Measurements from ENCODE around the gene SIPA1L3. TPM values are rescaled to one million over a fixed set of nuclear protein-coding genes. Genes with fewer than 3 reads are reported as not detected.
"Not testable (repeated sequence)": the region's sequence is repeated elsewhere in the genome, so short reads cannot be mapped to it uniquely, and the experiment has no call there.

SIPA1L3 gene
- total and polyA plus RNA-seq, 11 donors, result 4.7 to 22.9 (median 8.8) TPM

DNA sequence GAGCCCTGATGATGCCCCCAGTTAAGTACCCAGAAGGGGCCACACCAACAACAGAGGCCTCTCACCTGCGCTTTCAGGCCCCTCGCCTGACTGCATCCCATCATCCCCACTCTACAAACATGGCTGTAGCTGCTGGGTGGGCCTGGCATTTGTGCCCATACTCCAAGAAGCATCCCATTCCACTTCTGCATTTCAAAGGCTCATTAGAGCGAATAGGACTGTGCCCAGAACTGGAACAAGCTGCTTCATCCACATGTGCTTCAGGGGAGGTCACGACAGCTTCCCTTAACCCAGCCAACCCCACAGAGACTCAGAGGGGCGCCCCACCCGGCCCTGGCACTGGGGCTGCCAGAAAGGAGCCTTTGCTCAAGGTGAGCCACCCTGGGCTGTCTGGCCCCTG, 156.9 kb downstream of the SIPA1L3 start:
- 91 to 94% (median 93%) methylated on average over 6 of the region's 6 CpGs for WGBS, 4 donors
- TF ChIP-seq POLR2A (IDR thresholded peaks at IDR 0.05), result no peak
- TF ChIP-seq CTCF (IDR thresholded peaks at IDR 0.05), result no peak
- DNase-seq (no peak), ATAC-seq (no peak)
- Histone ChIP-seq H3K4me1 (peaks cover 0 to 9% (median 0%) of the 10 kb centered on the region in 12 donors), H3K36me3 (no peaks in the 10 kb centered on the region), H3K27ac (no peak overlapping the region), H3K9me3 (no peaks in the 10 kb centered on the region), H3K27me3 (no peaks in the 10 kb centered on the region), H3K4me3 (no peak overlapping the region)
- intact Hi-C loops (cut with DNase I), result no loop called here

DNA sequence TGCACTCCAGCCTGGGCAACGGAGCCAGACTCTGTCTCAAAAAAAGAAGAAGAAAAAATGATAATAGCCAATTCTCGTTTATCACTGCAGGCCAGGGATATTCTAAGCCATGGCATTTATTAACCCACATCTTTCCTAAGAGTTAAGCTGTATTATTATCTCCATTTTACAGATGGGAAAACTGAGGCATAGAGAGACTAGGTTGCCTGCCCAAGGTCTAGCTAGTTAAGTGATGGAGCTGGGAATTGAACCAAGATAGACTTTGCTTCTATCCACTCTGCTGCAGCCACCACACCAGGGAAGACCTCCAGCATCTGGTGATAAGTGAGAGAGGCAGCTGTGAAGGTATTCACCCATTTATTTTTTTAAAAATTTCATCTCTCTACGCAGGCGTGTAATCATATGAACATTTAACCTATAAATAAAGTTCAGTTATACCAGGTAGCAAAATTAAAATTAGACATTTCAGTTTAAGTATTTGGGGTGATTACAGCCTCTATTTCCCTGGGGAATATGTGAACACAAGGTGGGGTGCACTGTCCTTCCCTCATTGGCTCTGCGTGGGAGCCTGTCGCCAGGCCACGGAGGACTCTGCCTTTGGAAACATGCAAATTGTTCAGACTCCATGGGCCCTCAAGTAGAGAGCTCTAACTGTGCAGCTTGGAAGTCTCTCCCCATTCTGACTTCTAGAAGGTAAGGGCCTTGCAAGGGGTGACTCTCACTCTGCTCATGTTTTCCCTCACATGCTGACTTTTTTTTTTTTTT, 157.8 kb downstream of the SIPA1L3 start:
- H3K36me3 ChIP-seq, result no peaks in the 10 kb centered on the region
- H3K4me3 ChIP-seq, result no peak overlapping the region
- 89 to 91% (median 91%) methylated on average over 7 of the region's 7 CpGs for WGBS, 4 donors
- H3K27me3 ChIP-seq, result no peaks in the 10 kb centered on the region
- ATAC-seq, result no peak
- TF ChIP-seq POLR2A (IDR thresholded peaks at IDR 0.05) (no peak), CTCF (IDR thresholded peaks at IDR 0.05) (no peak)
- no peak for DNase-seq
- H3K9me3 ChIP-seq, result no peaks in the 10 kb centered on the region
- H3K27ac ChIP-seq, result no peak overlapping the region
- intact Hi-C loops (cut with DNase I), result no loop called here
- H3K4me1 ChIP-seq, result peaks cover 0 to 4% (median 0%) of the 10 kb centered on the region in 12 donors

GRCh38 chr19:38065775-38066174, 158.8 kb downstream of the SIPA1L3 start:
- H3K4me3 ChIP-seq; H3K36me3 ChIP-seq; DNase-seq; H3K27ac ChIP-seq; H3K9me3 ChIP-seq; H3K4me1 ChIP-seq; ATAC-seq; intact Hi-C loops (cut with DNase I); H3K27me3 ChIP-seq: not testable (repeated sequence)
- WGBS, 4 donors, result 96 to 98% (median 97%) methylated on average over 7 of the region's 7 CpGs

- WGBS, 4 donors, result 83 to 95% (median 91%) methylated on average over 6 of the region's 6 CpGs
Observed at GRCh38 chr19:38068826-38069225, 161.8 kb downstream of the SIPA1L3 start.

More at GRCh38 chr19:38068826-38069225, 161.8 kb downstream of the SIPA1L3 start:
- Histone ChIP-seq H3K9me3 (no peaks in the 10 kb centered on the region), H3K36me3 (no peaks in the 10 kb centered on the region), H3K4me3 (no peak overlapping the region), H3K27me3 (no peaks in the 10 kb centered on the region), H3K27ac (no peak overlapping the region), H3K4me1 (no peaks in the 10 kb centered on the region)
- intact Hi-C loops (cut with DNase I), result no loop called here
- TF ChIP-seq CTCF (IDR thresholded peaks at IDR 0.05) (no peak), POLR2A (IDR thresholded peaks at IDR 0.05) (no peak)
- no peak for ATAC-seq
- no peak for DNase-seq

Measured in heart left ventricle (tissue), 16 donors.